HepG2 (cell line): ENCODE data around the gene HEXIM1. TPM values are rescaled to one million over a fixed set of nuclear protein-coding genes. Genes with fewer than 3 reads are reported as not detected.

ENCODE experiments used
- AGO2 ChIP-seq: fragments of 200-400 bp; formaldehyde crosslinking; optimal IDR thresholded peaks from 2 replicates; pipeline ENCODE3; 2017; ENCODE audit warnings: mild to moderate bottlenecking, low read depth, low read length, moderate library complexity
- ATF7-NPFF ChIP-seq: sonication (generic); formaldehyde crosslinking; IDR thresholded peaks from 2 replicates; pipeline ENCODE4 v1.8.1; 2023; ENCODE audit warnings: mild to moderate bottlenecking, low read depth, missing genetic modification reagents, moderate library complexity
- BRD4 ChIP-seq: sonication (generic); formaldehyde crosslinking; IDR thresholded peaks from 2 replicates; pipeline ENCODE4 v1.4.0; 2020; ENCODE audit warnings: missing genetic modification reagents
- FOSL1 ChIP-seq: sonication (generic); formaldehyde crosslinking; IDR thresholded peaks from 2 replicates; pipeline ENCODE4 v1.9.0; 2021; ENCODE audit warnings: missing genetic modification reagents, borderline replicate concordance
- FOXP1 ChIP-seq, 2 experiments: fragments of 450-650 bp in 1 of 2; IDR thresholded peaks; 2 replicates each; pipeline ENCODE4 v1.6.1; 2017 to 2018; ENCODE audit warnings: antibody characterized with exemption in 1 of 2
- LRRFIP1 ChIP-seq: sonication (generic); formaldehyde crosslinking; conservative IDR thresholded peaks from 2 replicates; pipeline ENCODE4 v1.4.0; 2020; ENCODE audit warnings: missing genetic modification reagents
- MAZ ChIP-seq, 2 experiments: sonication (generic) in 1 of 2; formaldehyde crosslinking in 1 of 2; IDR thresholded peaks; 2 replicates each; pipeline versions ENCODE4 v1.5.0 to v1.6.1; 2012 to 2020; ENCODE audit warnings: low read depth in 2 of 2, mild to moderate bottlenecking in 2 of 2, borderline replicate concordance in 1 of 2, improper control_type of control experiment in 1 of 2, low read length in 1 of 2, missing genetic modification reagents in 1 of 2, moderate library complexity in 1 of 2
- MZF1 ChIP-seq: sonication (generic); formaldehyde crosslinking; IDR thresholded peaks from 2 replicates; pipeline ENCODE4 v1.8.1; 2023; ENCODE audit warnings: mild to moderate bottlenecking, missing genetic modification reagents, borderline replicate concordance
- NFYC ChIP-seq: IDR thresholded peaks from 2 replicates; pipeline ENCODE4 v1.6.1; 2016; ENCODE audit warnings: missing genetic modification reagents, missing compliant biosample characterization
- PITX1 ChIP-seq: sonication (generic); formaldehyde crosslinking; IDR thresholded peaks from 2 replicates; pipeline ENCODE4 v1.5.1; 2020; ENCODE audit warnings: mild to moderate bottlenecking, missing genetic modification reagents
- POLR2AphosphoS5 ChIP-seq: IDR thresholded peaks from 2 replicates; pipeline ENCODE4 v1.6.1; 2012; ENCODE audit warnings: low read depth, low read length
- PPARG ChIP-seq: conservative IDR thresholded peaks from 2 replicates; pipeline ENCODE4 v1.6.1; 2016; ENCODE audit warnings: missing biosample characterization, missing genetic modification reagents
- RBAK ChIP-seq: sonication (generic); formaldehyde crosslinking; IDR thresholded peaks from 2 replicates; pipeline ENCODE4 v1.5.1; 2020; ENCODE audit warnings: mild to moderate bottlenecking, missing genetic modification reagents
- REL ChIP-seq: sonication (generic); formaldehyde crosslinking; conservative IDR thresholded peaks from 2 replicates; pipeline ENCODE4 v1.8.0; 2022; ENCODE audit warnings: mild to moderate bottlenecking, missing genetic modification reagents, moderate library complexity
- SNRNP70 ChIP-seq: fragments of 200-400 bp; formaldehyde crosslinking; IDR thresholded peaks from 2 replicates; pipeline ENCODE4 v1.6.1; 2017; ENCODE audit warnings: mild to moderate bottlenecking, low read depth, low read length, moderate library complexity
- SRF ChIP-seq: IDR thresholded peaks from 2 replicates; pipeline ENCODE4 v1.6.1; 2011; ENCODE audit warnings: mild to moderate bottlenecking, low read depth, low read length, moderate library complexity
- U2AF1 ChIP-seq: fragments of 200-400 bp; formaldehyde crosslinking; optimal IDR thresholded peaks from 2 replicates; pipeline ENCODE3; 2017; ENCODE audit warnings: mild to moderate bottlenecking, low read depth, low read length
- ZNF138 ChIP-seq: sonication (generic); formaldehyde crosslinking; IDR thresholded peaks from 2 replicates; pipeline ENCODE4 v1.5.0; 2020; ENCODE audit warnings: mild to moderate bottlenecking, low read depth, missing genetic modification reagents
- ZNF18 ChIP-seq: sonication (generic); formaldehyde crosslinking; IDR thresholded peaks from 2 replicates; pipeline ENCODE4 v1.8.0; 2022; ENCODE audit warnings: mild to moderate bottlenecking, missing genetic modification reagents; ENCODE audit not compliant: insufficient replicate concordance
- ZNF232 ChIP-seq: sonication (generic); formaldehyde crosslinking; IDR thresholded peaks from 2 replicates; pipeline ENCODE4 v1.4.0; 2020; ENCODE audit warnings: missing genetic modification reagents, borderline replicate concordance
- ZNF3 ChIP-seq: IDR thresholded peaks from 2 replicates; pipeline ENCODE4 v1.7.0; 2017; ENCODE audit warnings: inconsistent platforms
- ZNF317 ChIP-seq: sonication (generic); formaldehyde crosslinking; IDR thresholded peaks from 2 replicates; pipeline ENCODE4 v1.5.0; 2020; ENCODE audit warnings: mild to moderate bottlenecking, missing genetic modification reagents
- ZNF496 ChIP-seq: sonication (generic); formaldehyde crosslinking; IDR thresholded peaks from 2 replicates; pipeline ENCODE4 v1.8.1; 2023; ENCODE audit warnings: mild to moderate bottlenecking, moderate library complexity, missing genetic modification reagents; ENCODE audit not compliant: insufficient replicate concordance
- ZNF550 ChIP-seq: sonication (generic); formaldehyde crosslinking; IDR thresholded peaks from 2 replicates; pipeline ENCODE4 v1.4.0; 2020; ENCODE audit warnings: mild to moderate bottlenecking, missing genetic modification reagents, borderline replicate concordance
- ZNF703 ChIP-seq: sonication (generic); formaldehyde crosslinking; IDR thresholded peaks from 2 replicates; pipeline ENCODE4 v1.5.1; 2020; ENCODE audit warnings: missing genetic modification reagents, mild to moderate bottlenecking, moderate library complexity, borderline replicate concordance
- ZNF777 ChIP-seq: sonication (generic); formaldehyde crosslinking; IDR thresholded peaks from 2 replicates; pipeline ENCODE4 v1.4.0; 2020; ENCODE audit warnings: missing genetic modification reagents
- ZNF839 ChIP-seq: sonication (generic); formaldehyde crosslinking; IDR thresholded peaks from 2 replicates; pipeline ENCODE4 v1.4.0; 2020; ENCODE audit warnings: missing genetic modification reagents, mild to moderate bottlenecking, borderline replicate concordance
- polyA plus RNA-seq, 8 experiments: library from polyadenylated mRNA; depleted of rRNA in 3 of 8; stranded (reverse) in 7 of 8; unstranded in 1 of 8; fragments of >200 nt; fragmentation: Illumina TruSeq in 4 of 8; extraction: Trizol in 4 of 8; gene quantifications; 2 replicates each; pipeline versions ENCODE4 v1.2.1 to v1.2.3, GENCODE V29; 2011 to 2016; ENCODE audit warnings: low read depth in 4 of 8, missing spikeins in 1 of 8, mixed read lengths in 1 of 8; ENCODE audit not compliant: insufficient read depth in 1 of 8
- total RNA-seq, 5 experiments: library from RNA; depleted of rRNA; stranded (reverse); fragments of >200 nt; fragmentation: Illumina TruSeq; extraction: Trizol; gene quantifications; 2 replicates each; pipeline ENCODE4 v1.2.3, GENCODE V29; 2016; ENCODE audit warnings: low read depth in 1 of 5

HEXIM1 gene
- total and polyA plus RNA-seq, 2 of the 13 experiments (the other 11 are each of a cell fraction or from before 2014, with no cell fraction given), result 10.5 to 16.6 TPM

- no peak for TF ChIP-seq ZNF232 (CRISPR knock-in tag)
- TF ChIP-seq NFYC (CRISPR knock-in tag), result no peak
- TF ChIP-seq AGO2, result peak; percentile 4
- TF ChIP-seq RBAK (CRISPR knock-in tag), result no peak
- TF ChIP-seq ZNF703 (CRISPR knock-in tag), result peak; percentile 58; the same call in 1 of the 2 replicates
- TF ChIP-seq SNRNP70, result no peak
- TF ChIP-seq ZNF496 (CRISPR knock-in tag), result no peak
- TF ChIP-seq ZNF550, result no peak
- no peak for TF ChIP-seq ZNF839 (CRISPR knock-in tag)
- no peak for TF ChIP-seq ATF7-NPFF (CRISPR knock-in tag)
- no peak for TF ChIP-seq ZNF138 (CRISPR knock-in tag)
- peak; percentile 67 for TF ChIP-seq MAZ (IDR thresholded peaks at IDR 0.05; ENCODE audit: borderline replicate concordance, low read depth, low read length)
- TF ChIP-seq MAZ (CRISPR knock-in tag; IDR thresholded peaks at IDR 0.05; ENCODE audit: low read depth), result 0 out of 2 replicates have a peak, but pooled peaks have one; percentile 59
- TF ChIP-seq LRRFIP1 (CRISPR knock-in tag), result no peak
- TF ChIP-seq REL (CRISPR knock-in tag), result no peak
- no peak; the same call in 1 of the 2 replicates for TF ChIP-seq SRF
- TF ChIP-seq PITX1 (CRISPR knock-in tag), result no peak
- no peak for TF ChIP-seq FOSL1 (CRISPR knock-in tag)
- TF ChIP-seq FOXP1 (IDR thresholded peaks at IDR 0.05), result peak; percentile 98
- peak; percentile 90 for TF ChIP-seq FOXP1 (CRISPR knock-in tag; IDR thresholded peaks at IDR 0.05)
- TF ChIP-seq ZNF777 (CRISPR knock-in tag), result no peak
- peak; percentile 17; the same call in 1 of the 2 replicates for TF ChIP-seq PPARG (CRISPR knock-in tag)
- 0 out of 2 replicates have a peak, but pooled peaks have one; percentile 29 for TF ChIP-seq BRD4 (CRISPR knock-in tag)
- peak; percentile 50 for TF ChIP-seq U2AF1
- no peak for TF ChIP-seq MZF1 (CRISPR knock-in tag)
- TF ChIP-seq ZNF18 (CRISPR knock-in tag), result no peak
- no peak for TF ChIP-seq ZNF317
- TF ChIP-seq POLR2AphosphoS5, result no peak; the same call in 1 of the 2 replicates
- peak; percentile 78 for TF ChIP-seq ZNF3 (CRISPR knock-in tag)
Observed at GRCh38 chr17:45147581-45148182, 593 bp upstream of the HEXIM1 start (continued).
